Stomach (tissue), 9 donors: Measurements from ENCODE around the gene PIP4K2B. TPM values are rescaled to one million over a fixed set of nuclear protein-coding genes. Genes with fewer than 3 reads are reported as not detected.

Experiments
- DNase-seq, 2 donors: peaks; one replicate each; pipeline versions ENCODE4 v3.0.0 to v3.0.0-alpha.2; 2013 to 2019
- H3K27ac ChIP-seq, 5 donors: fragments of 200-600 bp in 4 of 5; sonication (generic) in 4 of 5; one replicate each; pipeline ENCODE4 v1.5.1; 2013 to 2019; ENCODE audit warnings: mild to moderate bottlenecking in 1 of 5, moderate library complexity in 1 of 5
- H3K27me3 ChIP-seq, 3 donors: fragments of 200-600 bp; sonication (generic); one replicate each; pipeline ENCODE4 v1.5.1; 2017 to 2019; ENCODE audit warnings: mixed run types in 1 of 3
- H3K36me3 ChIP-seq, 4 donors: fragments of 200-600 bp; sonication (generic); 1 replicate in 3 of 4; 2 replicates in 1 of 4; pipeline ENCODE4 v1.5.1; 2016 to 2019
- H3K4me1 ChIP-seq, 4 donors: fragments of 200-600 bp; sonication (generic); one replicate each; pipeline ENCODE4 v1.5.1; 2016 to 2019
- H3K4me3 ChIP-seq, 4 donors: fragments of 200-600 bp; sonication (generic) in 3 of 4; one replicate each; pipeline ENCODE4 v1.5.1; 2016 to 2019; ENCODE audit warnings: mild to moderate bottlenecking in 1 of 4
- H3K9me3 ChIP-seq, 4 donors: fragments of 200-600 bp; sonication (generic); one replicate each; pipeline ENCODE4 v1.5.1; 2016 to 2019
- CTCF ChIP-seq, 7 experiments: fragments of 450-650 bp in 4 of 7; fragments of 200-600 bp in 3 of 7; sonication (generic) in 3 of 7; IDR thresholded peaks; one replicate each; pipeline ENCODE4 v1.5.1; 2016 to 2019; ENCODE audit warnings: antibody characterized with exemption in 7 of 7, control low read depth in 2 of 7, mild to moderate bottlenecking in 1 of 7
- EP300 ChIP-seq: sonication (generic); formaldehyde crosslinking; IDR thresholded peaks from one replicate; pipeline ENCODE4 v1.6.1; 2017; ENCODE audit warnings: antibody characterized with exemption
- POLR2A ChIP-seq, 4 donors: fragments of 450-650 bp; IDR thresholded peaks; one replicate each; pipeline ENCODE4 v1.6.1; 2016; ENCODE audit warnings: antibody characterized with exemption in 4 of 4, control low read depth in 2 of 4, mild to moderate bottlenecking in 1 of 4, moderate library complexity in 1 of 4
- POLR2AphosphoS5 ChIP-seq, 3 donors: sonication (generic); formaldehyde crosslinking; IDR thresholded peaks; one replicate each; pipeline ENCODE4 v1.6.1; 2016; ENCODE audit warnings: antibody characterized with exemption in 3 of 3
- WGBS, 5 donors: extraction: QIAGEN DNeasy Blood & Tissue Kit in 3 of 5; methylation state at CpG; one replicate each; pipeline versions ENCODE4 v1.1.5 to v1.1.7; 2013 to 2018; 5-methylcytosine and 5-hydroxymethylcytosine counted together
- intact Hi-C: fragments of 100-400 bp; cut with DNase I; formaldehyde crosslinking; loops from one replicate; pipeline ENCODE4 v1.15.1; 2023; ENCODE audit warnings: low total_unique reads
- polyA plus RNA-seq, 3 donors: library from polyadenylated mRNA; stranded (reverse); fragments of 200-250 nt; gene quantifications; one replicate each; pipeline ENCODE4 v1.2.3, GENCODE V29; 2013
- total RNA-seq, 5 donors: library from RNA; depleted of rRNA; stranded (reverse); fragments of >200 nt; gene quantifications; one replicate each; pipeline versions ENCODE4 v1.1.0 to v1.2.3, GENCODE V29; 2014 to 2016
- donor health status: healthy with polysubstance abuse.
- donor health status: Bipolar disorder and iron deficiency.
- donor health status: healthy.

The PIP4K2B gene
- total and polyA plus RNA-seq, 8 donors = 9.9 to 99.2 (median 23.3) TPM

DNA sequence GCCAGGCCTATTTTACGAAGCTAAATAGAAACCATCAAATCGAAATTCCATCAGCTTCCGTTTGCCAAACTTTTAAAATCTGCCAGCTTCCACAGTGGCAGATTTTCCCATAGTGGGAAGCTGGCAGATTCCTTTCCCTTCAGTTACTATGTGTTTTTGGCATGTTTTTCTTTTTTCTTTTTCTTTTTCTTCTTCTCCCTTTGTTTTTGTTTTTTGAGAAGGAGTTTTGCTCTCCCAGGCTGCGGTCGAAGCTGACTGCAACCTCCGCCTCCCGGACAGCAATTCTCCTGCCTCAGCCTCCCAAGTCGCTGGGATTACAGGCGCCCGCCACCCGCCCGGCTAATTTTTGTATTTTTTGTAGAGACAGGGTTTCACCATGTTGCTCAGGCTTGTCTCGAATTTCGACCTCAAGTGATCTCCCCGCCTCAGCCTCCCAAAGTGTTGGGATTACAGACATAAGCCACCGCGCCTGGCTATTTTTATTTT lies 26.4 kb upstream of the PIP4K2B start:
- intact Hi-C loops = no loop called here

GRCh38 chr17:38824899-38825761 lies 25.8 kb upstream of the PIP4K2B start, which contains the start of gene CWC25:
TSS of gene CWC25 (minus strand) at chr17:38825321. CDS start at chr17:38825183, 138 bp downstream.
- H3K36me3 ChIP-seq = peaks cover 9 to 22% (median 18%) of the 10 kb centered on the region in 4 donors
- peaks cover 17 to 41% (median 26%) of the 10 kb centered on the region in 4 donors for H3K4me1 ChIP-seq
- peak within 1 kb of the TSS; percentile 95 to 99 (median 99) for H3K27ac ChIP-seq
- TF ChIP-seq POLR2AphosphoS5 (IDR thresholded peaks at IDR 0.05) = peak; percentile 98 to 100 (median 99)
- TF ChIP-seq EP300 = peak; percentile 80
- TF ChIP-seq POLR2A (IDR thresholded peaks at IDR 0.05) = peak in 2 of 4 donors; percentile 43 to 87
- no peak for TF ChIP-seq CTCF (IDR thresholded peaks at IDR 0.05)
- H3K9me3 ChIP-seq = no peaks in the 10 kb centered on the region
- WGBS, 5 donors = 1 to 2% (median 1%) methylated on average over 37 to 55 of the region's 55 CpGs
- intact Hi-C loops = no loop called here
- no peaks in the 10 kb centered on the region for H3K27me3 ChIP-seq
- H3K4me3 ChIP-seq = peak within 1 kb of the TSS; percentile 80 to 97 (median 94)
- DNase-seq = peak; percentile 96 to 98

More for the DNA sequence above, 26.4 kb upstream of the PIP4K2B start:
- Histone ChIP-seq H3K27ac (peak overlapping the region; percentile 95 to 99 (median 99)), H3K4me1 (peaks cover 17 to 41% (median 26%) of the 10 kb centered on the region in 4 donors), H3K9me3 (no peaks in the 10 kb centered on the region), H3K36me3 (peaks cover 2 to 15% (median 11%) of the 10 kb centered on the region in 4 donors), H3K27me3 (no peaks in the 10 kb centered on the region), H3K4me3 (peak overlapping the region; percentile 80 to 97 (median 94))
- DNase-seq = no peak
- WGBS, 5 donors = 89 to 93% (median 92%) methylated on average over 17 of the region's 17 CpGs
- no peak for TF ChIP-seq EP300
- no peak for TF ChIP-seq POLR2AphosphoS5 (IDR thresholded peaks at IDR 0.05)
- no peak for TF ChIP-seq POLR2A (IDR thresholded peaks at IDR 0.05)
- TF ChIP-seq CTCF (IDR thresholded peaks at IDR 0.05) = no peak

DNA sequence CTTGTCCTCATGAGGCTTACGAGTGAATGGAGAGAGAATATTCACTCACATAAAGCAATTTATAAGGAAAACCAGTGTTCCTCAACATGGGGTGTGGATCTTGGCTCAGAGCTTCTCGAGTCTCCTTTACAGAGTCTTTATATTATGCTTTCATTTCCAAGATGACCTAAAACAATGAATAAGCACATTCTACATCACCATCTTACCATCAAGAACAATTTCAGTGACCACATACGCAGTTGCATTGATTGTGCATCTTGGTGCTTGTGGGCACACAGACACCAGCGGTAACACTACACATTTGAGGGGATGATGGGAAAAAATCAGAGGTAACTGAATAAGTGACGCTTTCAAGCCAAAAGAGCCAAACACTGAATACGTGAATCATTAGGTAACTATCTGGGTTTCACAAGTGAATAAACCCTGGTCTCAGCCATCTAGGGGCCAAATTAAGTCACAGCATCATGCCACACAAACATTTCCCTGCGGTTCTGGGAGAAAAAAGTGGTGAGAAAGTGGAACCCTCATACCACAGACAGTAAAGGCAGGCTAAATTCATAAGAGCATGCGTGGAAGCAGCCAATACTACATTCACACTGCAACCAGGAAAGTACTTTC lies 16.3 kb upstream of the PIP4K2B start:
- DNase-seq = no peak
- H3K4me1 ChIP-seq = peaks cover 0 to 5% (median 0%) of the 10 kb centered on the region in 4 donors
- TF ChIP-seq POLR2AphosphoS5 (IDR thresholded peaks at IDR 0.05) = no peak
- no peak for TF ChIP-seq EP300
- no peak for TF ChIP-seq POLR2A (IDR thresholded peaks at IDR 0.05)
- no peak for TF ChIP-seq CTCF (IDR thresholded peaks at IDR 0.05)
- H3K4me3 ChIP-seq = no peak overlapping the region
- no peaks in the 10 kb centered on the region for H3K27me3 ChIP-seq
- WGBS, 5 donors = 71 to 79% (median 74%) methylated on average over 8 of the region's 8 CpGs
- H3K27ac ChIP-seq = no peak overlapping the region
- intact Hi-C loops = no loop called here
- no peaks in the 10 kb centered on the region for H3K9me3 ChIP-seq
- peaks cover 60 to 100% (median 98%) of the 10 kb centered on the region in 4 donors for H3K36me3 ChIP-seq

DNA sequence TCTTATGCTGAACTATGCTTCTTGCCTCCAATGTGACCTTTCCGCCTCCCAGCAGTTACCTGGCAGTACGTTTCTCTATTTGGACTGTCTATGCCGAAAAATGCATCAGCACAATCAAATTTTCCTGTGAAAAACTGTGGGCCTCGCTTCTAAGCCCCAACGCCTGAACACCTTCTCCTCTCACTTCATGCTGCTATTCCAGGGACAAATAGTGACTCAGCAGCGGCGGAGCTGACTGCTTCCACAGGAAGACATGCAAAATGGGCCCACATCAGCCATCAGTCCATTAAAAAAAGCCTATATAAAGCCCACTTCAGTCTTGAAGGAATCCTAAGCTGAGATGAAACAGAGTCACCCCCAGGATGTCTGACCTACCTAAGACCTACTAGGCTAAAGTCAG lies 10.5 kb upstream of the PIP4K2B start:
- H3K36me3 ChIP-seq = peaks cover 78 to 100% (median 99%) of the 10 kb centered on the region in 4 donors
- H3K27ac ChIP-seq = no peak overlapping the region
- H3K27me3 ChIP-seq = no peaks in the 10 kb centered on the region
- intact Hi-C loops = no loop called here
- WGBS, 5 donors = 85 to 98% (median 94%) methylated on average over 7 of the region's 7 CpGs
- H3K4me1 ChIP-seq = no peaks in the 10 kb centered on the region
- no peaks in the 10 kb centered on the region for H3K9me3 ChIP-seq
- TF ChIP-seq CTCF (IDR thresholded peaks at IDR 0.05) (no peak), EP300 (no peak), POLR2AphosphoS5 (IDR thresholded peaks at IDR 0.05) (no peak), POLR2A (IDR thresholded peaks at IDR 0.05) (no peak)
- no peak for DNase-seq
- no peak overlapping the region for H3K4me3 ChIP-seq
